Epithelial cell of esophagus (primary cell): Measurements from ENCODE around the gene TRAPPC8.

Source experiments
- DNase-seq: peaks from one replicate; pipeline ENCODE4 v3.0.0; 2010; ENCODE audit warnings: low read depth
- H3K4me3 ChIP-seq: 2 replicates; pipeline ENCODE4 v1.5.1; 2011; ENCODE audit warnings: mild to moderate bottlenecking, low read length, control low read depth
- CTCF ChIP-seq: IDR thresholded peaks from 2 replicates; pipeline ENCODE4 v1.5.1; 2011; ENCODE audit warnings: low read depth, mild to moderate bottlenecking, low read length, control low read depth, inconsistent platforms; ENCODE audit not compliant: insufficient read depth; ENCODE audit errors: missing control alignments

Gene TRAPPC8, protein sequence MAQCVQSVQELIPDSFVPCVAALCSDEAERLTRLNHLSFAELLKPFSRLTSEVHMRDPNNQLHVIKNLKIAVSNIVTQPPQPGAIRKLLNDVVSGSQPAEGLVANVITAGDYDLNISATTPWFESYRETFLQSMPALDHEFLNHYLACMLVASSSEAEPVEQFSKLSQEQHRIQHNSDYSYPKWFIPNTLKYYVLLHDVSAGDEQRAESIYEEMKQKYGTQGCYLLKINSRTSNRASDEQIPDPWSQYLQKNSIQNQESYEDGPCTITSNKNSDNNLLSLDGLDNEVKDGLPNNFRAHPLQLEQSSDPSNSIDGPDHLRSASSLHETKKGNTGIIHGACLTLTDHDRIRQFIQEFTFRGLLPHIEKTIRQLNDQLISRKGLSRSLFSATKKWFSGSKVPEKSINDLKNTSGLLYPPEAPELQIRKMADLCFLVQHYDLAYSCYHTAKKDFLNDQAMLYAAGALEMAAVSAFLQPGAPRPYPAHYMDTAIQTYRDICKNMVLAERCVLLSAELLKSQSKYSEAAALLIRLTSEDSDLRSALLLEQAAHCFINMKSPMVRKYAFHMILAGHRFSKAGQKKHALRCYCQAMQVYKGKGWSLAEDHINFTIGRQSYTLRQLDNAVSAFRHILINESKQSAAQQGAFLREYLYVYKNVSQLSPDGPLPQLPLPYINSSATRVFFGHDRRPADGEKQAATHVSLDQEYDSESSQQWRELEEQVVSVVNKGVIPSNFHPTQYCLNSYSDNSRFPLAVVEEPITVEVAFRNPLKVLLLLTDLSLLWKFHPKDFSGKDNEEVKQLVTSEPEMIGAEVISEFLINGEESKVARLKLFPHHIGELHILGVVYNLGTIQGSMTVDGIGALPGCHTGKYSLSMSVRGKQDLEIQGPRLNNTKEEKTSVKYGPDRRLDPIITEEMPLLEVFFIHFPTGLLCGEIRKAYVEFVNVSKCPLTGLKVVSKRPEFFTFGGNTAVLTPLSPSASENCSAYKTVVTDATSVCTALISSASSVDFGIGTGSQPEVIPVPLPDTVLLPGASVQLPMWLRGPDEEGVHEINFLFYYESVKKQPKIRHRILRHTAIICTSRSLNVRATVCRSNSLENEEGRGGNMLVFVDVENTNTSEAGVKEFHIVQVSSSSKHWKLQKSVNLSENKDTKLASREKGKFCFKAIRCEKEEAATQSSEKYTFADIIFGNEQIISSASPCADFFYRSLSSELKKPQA (N-terminal part only)

GRCh38 chr18:31942999-31943877 lies at the start of gene TRAPPC8:
TSS of gene TRAPPC8 (minus strand) at chr18:31943128. CDS start at chr18:31942764, 364 bp downstream.
- DNase-seq: peak; percentile 99
- peak within 1 kb of the TSS; percentile 86 for H3K4me3 ChIP-seq
- TF ChIP-seq CTCF: peak; percentile 11

DNA sequence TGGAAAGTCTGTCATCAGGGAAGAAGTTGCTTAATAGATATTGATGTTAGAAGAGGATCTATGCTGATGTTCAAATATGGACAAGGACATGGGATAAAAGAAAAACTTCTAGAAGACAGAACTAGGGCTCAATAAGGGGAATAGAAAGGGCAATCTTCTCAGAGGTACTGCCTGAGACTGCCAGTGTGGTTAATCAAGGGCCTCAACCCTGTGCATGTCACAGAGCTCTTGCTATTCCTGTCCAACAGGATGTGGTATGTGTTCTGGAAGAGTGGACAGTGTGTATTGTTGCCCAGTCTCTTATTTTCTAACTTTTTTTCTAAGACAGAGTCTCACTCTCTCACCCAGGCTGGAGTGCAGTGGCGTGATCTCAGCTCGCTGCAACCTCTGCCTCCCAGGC lies 47.9 kb upstream of the TRAPPC8 start:
- peak; percentile 21 for DNase-seq
- no peak for TF ChIP-seq CTCF
- no peak overlapping the region for H3K4me3 ChIP-seq

- no peak for TF ChIP-seq CTCF
- H3K4me3 ChIP-seq: no peak overlapping the region
- DNase-seq: no peak
Observed at GRCh38 chr18:31983976-31984375, 41.0 kb upstream of the TRAPPC8 start.

- no peak for TF ChIP-seq CTCF
- DNase-seq: no peak
- H3K4me3 ChIP-seq: no peak overlapping the region
Observed at GRCh38 chr18:31983020-31983419, 40.1 kb upstream of the TRAPPC8 start.

DNA sequence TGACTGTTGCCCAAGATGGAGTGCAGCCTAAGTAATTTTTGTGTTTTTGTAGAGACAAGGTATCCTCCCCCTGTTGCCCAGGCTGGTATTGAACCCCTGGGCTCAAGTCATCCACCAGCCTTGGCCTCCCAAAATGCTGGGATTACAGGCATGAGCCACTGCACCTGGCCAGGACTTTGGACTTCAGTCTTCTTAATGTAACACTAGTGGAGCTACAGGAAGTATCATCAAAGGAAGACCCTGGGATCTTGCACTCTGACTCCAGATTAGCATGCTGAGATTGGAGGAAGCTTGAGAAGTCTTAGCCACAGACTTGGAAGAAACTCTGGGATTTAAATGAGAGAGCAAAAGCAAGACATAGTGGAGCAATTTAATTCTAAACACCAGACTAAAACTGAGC lies 37.9 kb upstream of the TRAPPC8 start:
- DNase-seq: no peak
- no peak overlapping the region for H3K4me3 ChIP-seq
- TF ChIP-seq CTCF: no peak

- no peak for DNase-seq
- H3K4me3 ChIP-seq: no peak overlapping the region
Observed at GRCh38 chr18:31979714-31980113, 36.8 kb upstream of the TRAPPC8 start.

More at GRCh38 chr18:31979714-31980113, 36.8 kb upstream of the TRAPPC8 start:
- TF ChIP-seq CTCF: no peak
